ENCODE data around the gene CYP2J2. TPM values are rescaled to one million over a fixed set of nuclear protein-coding genes. Genes with fewer than 3 reads are reported as not detected.

Gene CYP2J2
- total RNA-seq, 4 donors from 2014 or later, result 5.5 to 19.6 (median 6.6) TPM

DNA sequence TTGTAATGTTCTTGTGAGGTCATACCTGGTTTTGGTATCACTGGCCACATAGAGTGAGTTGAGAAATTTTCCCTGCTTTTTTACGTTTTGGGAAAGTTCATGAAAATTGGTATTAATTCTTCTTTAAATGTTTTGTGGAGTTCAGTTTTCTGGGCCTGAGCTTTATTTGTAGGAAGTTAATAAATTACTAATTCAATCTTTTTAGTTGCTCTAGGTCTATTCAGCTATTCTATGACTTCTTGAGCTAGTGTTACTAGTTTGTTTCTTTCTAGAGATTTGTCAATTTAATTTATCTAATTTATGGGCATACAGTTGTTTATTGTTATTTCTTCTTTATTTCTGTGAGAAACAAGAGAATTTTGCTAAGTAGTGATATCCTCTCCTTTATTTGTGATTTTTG, 74.5 kb downstream of the CYP2J2 start:
- H3K4me3 ChIP-seq, result no peak overlapping the region
- 80 to 95% methylated on average over 1 of the region's 1 CpG for WGBS, 2 donors
- intact Hi-C loops (cut with DNase I), result no loop called here
- H3K27ac ChIP-seq, result no peak overlapping the region
- DNase-seq, result no peak
- H3K36me3 ChIP-seq, result peaks cover 0 to 50% (median 0%) of the 10 kb centered on the region in 3 donors
- H3K9me3 ChIP-seq, result no peaks in the 10 kb centered on the region
- TF ChIP-seq, protein P1, sequence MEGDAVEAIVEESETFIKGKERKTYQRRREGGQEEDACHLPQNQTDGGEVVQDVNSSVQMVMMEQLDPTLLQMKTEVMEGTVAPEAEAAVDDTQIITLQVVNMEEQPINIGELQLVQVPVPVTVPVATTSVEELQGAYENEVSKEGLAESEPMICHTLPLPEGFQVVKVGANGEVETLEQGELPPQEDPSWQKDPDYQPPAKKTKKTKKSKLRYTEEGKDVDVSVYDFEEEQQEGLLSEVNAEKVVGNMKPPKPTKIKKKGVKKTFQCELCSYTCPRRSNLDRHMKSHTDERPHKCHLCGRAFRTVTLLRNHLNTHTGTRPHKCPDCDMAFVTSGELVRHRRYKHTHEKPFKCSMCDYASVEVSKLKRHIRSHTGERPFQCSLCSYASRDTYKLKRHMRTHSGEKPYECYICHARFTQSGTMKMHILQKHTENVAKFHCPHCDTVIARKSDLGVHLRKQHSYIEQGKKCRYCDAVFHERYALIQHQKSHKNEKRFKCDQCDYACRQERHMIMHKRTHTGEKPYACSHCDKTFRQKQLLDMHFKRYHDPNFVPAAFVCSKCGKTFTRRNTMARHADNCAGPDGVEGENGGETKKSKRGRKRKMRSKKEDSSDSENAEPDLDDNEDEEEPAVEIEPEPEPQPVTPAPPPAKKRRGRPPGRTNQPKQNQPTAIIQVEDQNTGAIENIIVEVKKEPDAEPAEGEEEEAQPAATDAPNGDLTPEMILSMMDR (IDR thresholded peaks at IDR 0.05), result no peak
- no peak for TF ChIP-seq POLR2A (IDR thresholded peaks at IDR 0.05)
- H3K27me3 ChIP-seq, result no peaks in the 10 kb centered on the region
- H3K4me1 ChIP-seq, result peaks cover 0 to 12% (median 10%) of the 10 kb centered on the region in 3 donors

DNA sequence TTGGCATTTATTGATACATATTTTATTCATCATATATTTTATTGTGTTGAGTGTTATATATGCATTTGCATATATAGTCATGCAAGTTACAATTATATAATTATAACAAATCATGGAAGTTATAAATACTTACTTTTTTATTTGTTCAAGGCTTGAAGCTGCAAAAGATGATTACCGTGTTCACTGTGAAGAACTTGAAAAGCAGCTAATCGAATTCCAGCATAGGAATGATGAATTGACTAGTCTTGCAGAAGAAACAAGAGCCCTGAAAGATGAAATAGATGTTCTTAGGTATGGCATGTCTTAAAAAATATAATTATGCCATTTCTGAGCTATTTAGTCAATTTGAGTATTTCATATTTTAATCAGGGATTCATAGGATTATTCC, 79.7 kb downstream of the CYP2J2 start:
- H3K27me3 ChIP-seq, result no peaks in the 10 kb centered on the region
- intact Hi-C loops (cut with DNase I), result no loop called here
- H3K4me1 ChIP-seq, result no peaks in the 10 kb centered on the region
- WGBS, 2 donors, result 84 to 92% methylated on average over 2 of the region's 2 CpGs
- H3K4me3 ChIP-seq, result no peak overlapping the region
- no peak for TF ChIP-seq POLR2A (IDR thresholded peaks at IDR 0.05)
- TF ChIP-seq, protein P1 (IDR thresholded peaks at IDR 0.05), result no peak
- DNase-seq, result no peak
- no peak overlapping the region for H3K27ac ChIP-seq
- peaks cover 0 to 62% (median 0%) of the 10 kb centered on the region in 3 donors for H3K36me3 ChIP-seq
- H3K9me3 ChIP-seq, result no peaks in the 10 kb centered on the region

DNA sequence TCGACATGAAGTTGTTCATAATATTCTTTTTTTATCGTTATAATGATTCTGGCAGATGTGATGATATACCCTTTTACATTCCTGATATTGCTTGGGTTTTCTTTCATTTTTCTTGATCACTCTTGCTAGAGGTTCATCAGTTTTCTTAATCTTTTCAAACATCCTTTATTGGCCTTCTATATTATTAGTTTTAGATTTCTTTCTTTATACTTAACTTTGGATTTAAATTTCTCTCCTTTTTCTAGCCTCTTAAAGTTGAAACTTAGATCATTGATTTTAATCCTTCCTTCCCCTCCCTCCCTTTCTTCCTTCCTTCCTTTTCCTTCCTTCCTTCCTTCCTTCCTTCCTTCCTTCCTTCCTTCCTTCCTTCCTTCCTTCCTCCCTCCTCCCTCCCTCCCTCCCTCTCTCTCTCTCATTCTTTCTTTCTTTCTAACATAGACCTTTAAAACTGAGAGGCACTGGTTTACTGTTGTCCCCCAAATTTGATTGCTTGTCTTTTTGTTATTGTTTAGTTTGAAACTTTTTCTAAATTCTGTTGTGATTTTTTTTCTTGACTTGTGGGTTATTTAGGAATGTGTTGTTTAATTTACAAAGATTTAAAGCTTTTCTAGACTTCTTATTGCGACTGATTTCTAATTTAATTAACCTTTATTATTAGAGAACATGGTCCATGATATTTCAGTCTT, 80.2 kb downstream of the CYP2J2 start:
- DNase-seq, result no peak
- WGBS, 2 donors, result 78 to 93% methylated on average over 3 of the region's 3 CpGs
- intact Hi-C loops (cut with DNase I), result no loop called here
- Histone ChIP-seq H3K27me3 (no peaks in the 10 kb centered on the region), H3K4me3 (no peak overlapping the region), H3K4me1 (no peaks in the 10 kb centered on the region), H3K27ac (no peak overlapping the region), H3K9me3 (no peaks in the 10 kb centered on the region), H3K36me3 (peaks cover 0 to 68% (median 0%) of the 10 kb centered on the region in 3 donors)
- no peak for TF ChIP-seq POLR2A (IDR thresholded peaks at IDR 0.05)
- TF ChIP-seq, protein P1 (IDR thresholded peaks at IDR 0.05), result no peak

DNA sequence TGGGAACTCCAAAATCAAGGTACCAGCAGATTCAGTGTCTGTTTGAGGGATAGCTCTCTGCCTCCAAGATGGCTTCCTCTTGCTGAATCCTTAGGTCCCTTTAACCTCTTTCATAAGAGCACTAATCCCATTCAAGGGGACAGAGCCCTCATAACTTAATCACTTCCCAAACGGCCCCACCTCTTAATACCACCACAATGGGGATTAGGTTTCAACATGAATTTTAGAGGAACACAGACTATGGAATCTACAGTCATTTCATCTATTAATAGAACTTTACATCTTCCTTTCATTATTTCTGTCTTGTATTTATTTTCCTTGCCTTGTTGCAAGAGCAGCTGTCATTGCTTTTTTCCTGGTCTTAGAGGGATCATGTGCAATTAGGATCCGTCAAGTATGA, 81.5 kb downstream of the CYP2J2 start:
- no peak for DNase-seq
- Histone ChIP-seq H3K9me3 (no peaks in the 10 kb centered on the region), H3K36me3 (peaks cover 0 to 72% (median 0%) of the 10 kb centered on the region in 3 donors), H3K27ac (no peak overlapping the region), H3K4me1 (no peaks in the 10 kb centered on the region), H3K27me3 (no peaks in the 10 kb centered on the region), H3K4me3 (no peak overlapping the region)
- WGBS, 2 donors, result 64 to 68% methylated on average over 2 of the region's 2 CpGs
- TF ChIP-seq POLR2A (IDR thresholded peaks at IDR 0.05), result no peak
- TF ChIP-seq, protein P1 (IDR thresholded peaks at IDR 0.05), result no peak
- intact Hi-C loops (cut with DNase I), result no loop called here

Small RNA genes lying within 50 kb of the gene (small RNA-seq; reads per million reads assigned to genes)
- gene RN7SL475P, result 0 reads per million in 4 donors

Other genes with a start within 250 kb of the CYP2J2 start
- 10 to 100 TPM; 13.7 to 35.1 (median 28.1) TPM for gene HOOK1, start 111.8 kb downstream of the CYP2J2 start, total RNA-seq
- not detected for gene C1orf87, start 147.0 kb upstream of the CYP2J2 start, total RNA-seq